ENCODE results near the gene PEAK1. TPM values are rescaled to one million over a fixed set of nuclear protein-coding genes. Genes with fewer than 3 reads are reported as not detected.
A peak's percentile ranks its signal among the peaks of the same experiment; 100 is the strongest.

Gene PEAK1
- total and polyA plus RNA-seq, 2 experiments from 2014 or later: 7.8 to 34.1 TPM

GRCh38 chr15:77329202-77329601 lies 90.7 kb downstream of the PEAK1 start:
- peak; percentile 29 for DNase-seq (ENCODE audit: low spot score)
- ATAC-seq: peak; percentile 36; the same call in 2 of the 3 replicates
- Histone ChIP-seq H3K27me3 (ENCODE audit: insufficient read depth) (no peaks in the 10 kb centered on the region), H4K20me1 (replicated peaks; ENCODE audit: insufficient read depth) (no peaks in the 10 kb centered on the region), H3K4me1 (ENCODE audit: insufficient read depth) (peaks cover 10% of the 10 kb centered on the region), H3F3A (replicated peaks; ENCODE audit: low read depth) (no peaks in the 10 kb centered on the region), H3K27ac (ENCODE audit: low read depth) (no peak overlapping the region), H3K9me2 (ENCODE audit: insufficient read depth) (no peaks in the 10 kb centered on the region), H3K4me2 (no peak overlapping the region), H3K36me3 (ENCODE audit: insufficient read depth) (no peaks in the 10 kb centered on the region), H3K79me2 (replicated peaks; ENCODE audit: insufficient read depth) (peaks cover 17% of the 10 kb centered on the region), H2AFZ (no peak overlapping the region), H3K4me3 (no peak overlapping the region)
- TF ChIP-seq NANOG (IDR thresholded peaks at IDR 0.05; ENCODE audit: borderline replicate concordance) (no peak), JUNB (IDR thresholded peaks at IDR 0.05; ENCODE audit: unreplicated experiment) (no peak), CREB1 (CRISPR knock-in tag; IDR thresholded peaks at IDR 0.05; ENCODE audit: low read depth) (no peak), POLR2AphosphoS5 (IDR thresholded peaks at IDR 0.05; ENCODE audit: low read depth) (no peak), ZNF331 (CRISPR knock-in tag; IDR thresholded peaks at IDR 0.05; ENCODE audit: low read depth) (no peak), STAT1 (IDR thresholded peaks at IDR 0.05; ENCODE audit: unreplicated experiment) (no peak), ZNF114 (CRISPR knock-in tag; IDR thresholded peaks at IDR 0.05) (no peak), EZH2phosphoT487 (IDR thresholded peaks at IDR 0.05; ENCODE audit: unreplicated experiment) (no peak), EZH2 (IDR thresholded peaks at IDR 0.05; ENCODE audit: low read depth, unreplicated experiment) (no peak), ZNF462 (CRISPR knock-in tag; IDR thresholded peaks at IDR 0.05) (no peak), REST (IDR thresholded peaks at IDR 0.05; ENCODE audit: unreplicated experiment) (no peak), ETS1 (IDR thresholded peaks at IDR 0.05) (no peak)
- Mint-ChIP-seq H3K4me1 (peaks cover 20% of the 10 kb centered on the region), H3K4me3 (no peak overlapping the region), H3K27ac (no peak overlapping the region), H3K36me3 (ENCODE audit: low read depth) (peaks cover 3% of the 10 kb centered on the region; the same call in 1 of the 3 replicates), H3K27me3 (ENCODE audit: insufficient read depth, low read depth, poor library complexity) (no peaks in the 10 kb centered on the region), H3K9me3 (peaks cover 3% of the 10 kb centered on the region; the same call in 1 of the 3 replicates)
